ENCODE data around the gene PLA2G4E.

The PLA2G4E gene

DNA sequence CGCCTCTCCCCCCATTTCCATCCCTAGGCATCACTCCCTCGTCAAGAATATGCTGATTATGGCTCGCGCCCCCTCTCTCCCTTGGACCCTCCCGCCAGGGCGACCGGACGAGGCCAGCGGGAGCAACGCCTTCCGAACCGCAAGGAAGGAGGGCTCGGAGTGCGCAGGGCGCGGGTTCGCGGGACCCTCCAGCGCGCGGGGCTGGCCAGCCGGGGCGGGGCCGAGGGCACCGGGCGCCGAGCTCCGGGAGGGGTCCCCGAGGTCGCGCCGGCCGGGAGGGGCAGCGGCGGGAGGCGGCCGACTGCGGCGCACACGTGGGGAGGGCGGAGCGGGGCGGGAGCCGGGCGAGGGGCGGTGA lies 49.0 kb downstream of the PLA2G4E start:
- ChIA-PET CTCF (interaction anchor here (1.2 to 1.4 kb wide), 3 partner anchors 10 to 163 kb away, joined by 3 to 6 read pairs (median 4); no protein-coding TSS in a partner anchor), POLR2A (interaction anchor here (0.6 to 1.6 kb wide), 15 partner anchors 10 to 184 kb away, joined by 3 to 18 read pairs (median 3); partner anchors contain the start of gene PLA2G4F)
- peak; percentile 14 for DNase-seq (ENCODE audit: extremely low spot score)
- TF ChIP-seq FOXK2 (IDR thresholded peaks at IDR 0.05) (no peak), BHLHE40 (IDR thresholded peaks at IDR 0.05; ENCODE audit: borderline replicate concordance) (no peak), ARNT (IDR thresholded peaks at IDR 0.05) (no peak), FOXA1 (IDR thresholded peaks at IDR 0.05) (no peak)
- TF ChIP-seq, protein P1, sequence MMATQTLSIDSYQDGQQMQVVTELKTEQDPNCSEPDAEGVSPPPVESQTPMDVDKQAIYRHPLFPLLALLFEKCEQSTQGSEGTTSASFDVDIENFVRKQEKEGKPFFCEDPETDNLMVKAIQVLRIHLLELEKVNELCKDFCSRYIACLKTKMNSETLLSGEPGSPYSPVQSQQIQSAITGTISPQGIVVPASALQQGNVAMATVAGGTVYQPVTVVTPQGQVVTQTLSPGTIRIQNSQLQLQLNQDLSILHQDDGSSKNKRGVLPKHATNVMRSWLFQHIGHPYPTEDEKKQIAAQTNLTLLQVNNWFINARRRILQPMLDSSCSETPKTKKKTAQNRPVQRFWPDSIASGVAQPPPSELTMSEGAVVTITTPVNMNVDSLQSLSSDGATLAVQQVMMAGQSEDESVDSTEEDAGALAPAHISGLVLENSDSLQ (IDR thresholded peaks at IDR 0.05), result no peak

DNA sequence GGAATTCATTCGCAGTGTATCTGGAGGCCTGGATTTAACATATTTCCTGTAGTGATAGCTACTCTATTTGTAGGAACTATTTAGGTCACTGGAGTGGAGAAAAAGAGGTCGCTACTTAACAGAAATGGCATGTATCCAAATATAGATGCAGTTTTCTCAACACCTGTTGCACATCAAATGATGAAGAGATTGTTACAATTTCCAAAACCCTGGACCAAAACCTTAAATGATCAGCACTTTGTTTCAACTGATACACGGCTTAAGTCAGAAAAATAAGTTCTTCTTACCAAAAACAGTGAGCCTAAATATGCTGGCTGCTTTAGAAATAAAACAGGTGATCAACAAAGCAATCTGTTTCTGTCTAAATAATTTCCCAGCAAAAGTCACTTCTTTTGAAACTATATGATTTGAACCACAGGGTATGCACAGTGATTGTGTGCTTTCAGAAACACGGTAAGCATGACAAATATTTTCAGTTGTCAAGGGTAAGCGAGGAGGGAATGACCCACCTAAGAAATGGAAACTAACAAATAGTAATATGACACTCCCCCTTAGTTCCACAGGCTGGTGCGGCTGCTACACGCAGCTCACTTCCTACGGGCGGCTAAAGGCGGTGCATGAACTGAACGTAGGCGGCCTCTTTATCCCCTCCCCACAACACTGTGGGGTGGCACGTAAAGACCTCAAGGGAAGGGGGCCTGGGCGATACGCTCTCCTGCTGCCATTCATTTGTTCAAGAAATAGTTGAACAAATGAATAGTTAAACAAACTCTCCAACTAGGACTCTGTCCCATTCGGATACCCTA lies 49.5 kb downstream of the PLA2G4E start:
- CTCF ChIA-PET, result interaction anchor here (1.2 kb wide), 2 partner anchors 10 to 163 kb away, joined by 3 to 6 read pairs; no protein-coding TSS in a partner anchor

DNA sequence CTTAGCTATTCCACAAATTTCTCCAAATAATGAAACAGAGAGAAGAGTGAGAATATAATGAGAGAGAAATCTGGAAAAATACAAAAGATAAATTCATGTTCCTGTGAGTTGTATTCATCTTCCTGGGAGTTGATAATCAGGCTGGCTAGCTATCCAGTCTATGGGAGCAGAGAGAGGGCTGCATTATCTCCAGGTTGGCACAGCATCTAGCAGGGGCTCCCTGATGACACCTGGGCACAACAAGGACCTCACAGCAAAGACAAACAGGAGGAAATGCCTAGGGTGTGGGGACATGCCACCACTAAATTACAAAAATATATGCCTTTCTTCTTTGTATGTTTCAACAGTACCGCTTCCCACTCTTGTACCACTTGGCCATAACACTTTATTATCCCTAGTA lies 50.4 kb downstream of the PLA2G4E start:
- ChIA-PET CTCF (no interaction called here), POLR2A (interaction anchor here (1.4 kb wide), 1 partner anchor 9 kb away, joined by 3 read pairs; no protein-coding TSS in a partner anchor)
- no peak for DNase-seq (ENCODE audit: extremely low spot score)
- no peak for TF ChIP-seq FOXM1 (IDR thresholded peaks at IDR 0.05; ENCODE audit: borderline replicate concordance)
- no peak for TF ChIP-seq TARDBP (IDR thresholded peaks at IDR 0.05)
- TF ChIP-seq HDGF (IDR thresholded peaks at IDR 0.05; ENCODE audit: borderline replicate concordance), result no peak
- no peak for TF ChIP-seq ARNT (IDR thresholded peaks at IDR 0.05)
- no peak for TF ChIP-seq ZNF384 (IDR thresholded peaks at IDR 0.05)
- no peak for TF ChIP-seq SP1 (IDR thresholded peaks at IDR 0.05)

More for the DNA sequence above, 49.5 kb downstream of the PLA2G4E start:
- DNase-seq (ENCODE audit: extremely low spot score), result peak; percentile 48
- no peak for TF ChIP-seq FOXK2 (IDR thresholded peaks at IDR 0.05)
- TF ChIP-seq CTBP1 (IDR thresholded peaks at IDR 0.05; ENCODE audit: borderline replicate concordance), result no peak
- no peak for TF ChIP-seq L3MBTL2 (conservative IDR thresholded peaks at IDR 0.05)
- TF ChIP-seq BHLHE40 (IDR thresholded peaks at IDR 0.05; ENCODE audit: borderline replicate concordance), result no peak
- POLR2A ChIA-PET, result interaction anchor here (0.5 to 1.5 kb wide), 5 partner anchors 9 to 150 kb away, joined by 3 to 7 read pairs (median 3); no protein-coding TSS in a partner anchor

DNA sequence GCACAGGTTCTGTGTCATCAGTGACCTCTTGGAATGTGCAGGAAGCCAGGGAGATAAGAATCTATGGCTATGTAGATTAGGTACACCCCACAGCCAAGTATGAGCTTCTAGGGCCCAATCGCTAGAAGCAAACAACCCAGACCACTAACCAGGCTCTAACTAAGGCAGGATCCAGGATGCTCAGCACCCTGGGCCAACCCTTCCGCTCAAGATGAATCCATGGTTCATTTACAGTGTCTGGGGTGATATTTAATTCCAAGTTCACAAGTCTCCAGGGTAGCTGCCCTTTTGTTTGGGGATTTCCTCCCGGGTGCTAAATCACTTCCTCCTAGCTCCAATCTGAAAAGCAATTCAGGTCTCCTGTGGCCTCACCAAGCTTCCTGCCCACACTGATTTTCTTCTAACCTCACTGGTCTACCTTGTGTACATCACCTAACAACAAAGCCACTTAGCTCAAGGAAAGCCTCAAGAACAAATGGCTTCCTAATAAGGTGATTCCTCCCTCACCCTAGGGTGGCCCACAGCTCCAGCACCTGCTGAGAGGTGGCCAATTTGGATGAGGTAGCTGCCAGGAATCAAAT lies 50.9 kb downstream of the PLA2G4E start:
- DNase-seq (ENCODE audit: extremely low spot score), result no peak
- ChIA-PET POLR2A (interaction anchor here (1.4 kb wide), 1 partner anchor 8 kb away, joined by 3 read pairs; no protein-coding TSS in a partner anchor), CTCF (interaction anchor here (1.0 to 1.3 kb wide), 2 partner anchors 168 to 197 kb away, joined by 3 read pairs; no protein-coding TSS in a partner anchor)
- TF ChIP-seq HDGF (IDR thresholded peaks at IDR 0.05; ENCODE audit: borderline replicate concordance) (no peak), ELF4 (IDR thresholded peaks at IDR 0.05) (no peak), ARNT (IDR thresholded peaks at IDR 0.05) (no peak), SUZ12 (IDR thresholded peaks at IDR 0.05) (no peak), SP1 (IDR thresholded peaks at IDR 0.05) (no peak)

DNA sequence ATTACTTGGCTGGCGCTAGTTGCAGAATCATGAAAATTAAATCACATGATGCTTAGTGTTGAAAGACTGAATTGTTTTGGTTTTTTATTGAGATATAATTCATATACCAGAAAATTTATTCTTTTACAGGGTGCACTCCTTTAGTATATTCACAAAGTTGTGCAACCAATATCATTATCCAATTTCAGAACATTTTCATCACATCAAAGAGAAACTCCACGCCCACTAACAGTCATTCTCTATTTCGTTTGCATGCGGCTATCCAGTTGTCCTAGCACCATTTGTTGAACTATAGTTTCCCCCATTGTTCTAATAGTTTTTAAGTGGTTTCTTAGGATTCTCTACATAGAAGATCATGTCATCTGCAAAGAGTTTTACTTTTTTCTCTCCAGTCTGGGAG lies 52.1 kb downstream of the PLA2G4E start:
- CTCF ChIA-PET, result no interaction called here
- POLR2A ChIA-PET, result no interaction called here
- TF ChIP-seq L3MBTL2 (conservative IDR thresholded peaks at IDR 0.05) (no peak), ZNF384 (IDR thresholded peaks at IDR 0.05) (no peak), SUZ12 (IDR thresholded peaks at IDR 0.05) (no peak), BHLHE40 (IDR thresholded peaks at IDR 0.05; ENCODE audit: borderline replicate concordance) (no peak), NFRKB (IDR thresholded peaks at IDR 0.05) (no peak), CTBP1 (IDR thresholded peaks at IDR 0.05; ENCODE audit: borderline replicate concordance) (no peak), FOXA1 (IDR thresholded peaks at IDR 0.05) (no peak), ELF4 (IDR thresholded peaks at IDR 0.05) (no peak), TARDBP (IDR thresholded peaks at IDR 0.05) (no peak), LEF1 (IDR thresholded peaks at IDR 0.05; ENCODE audit: borderline replicate concordance) (no peak), SP1 (IDR thresholded peaks at IDR 0.05) (no peak), FOXK2 (IDR thresholded peaks at IDR 0.05) (no peak), ARNT (IDR thresholded peaks at IDR 0.05) (no peak), HDGF (IDR thresholded peaks at IDR 0.05; ENCODE audit: borderline replicate concordance) (no peak), FOXM1 (IDR thresholded peaks at IDR 0.05; ENCODE audit: borderline replicate concordance) (no peak)
- TF ChIP-seq, protein P1 (IDR thresholded peaks at IDR 0.05), result no peak
- DNase-seq (ENCODE audit: extremely low spot score), result no peak

DNA sequence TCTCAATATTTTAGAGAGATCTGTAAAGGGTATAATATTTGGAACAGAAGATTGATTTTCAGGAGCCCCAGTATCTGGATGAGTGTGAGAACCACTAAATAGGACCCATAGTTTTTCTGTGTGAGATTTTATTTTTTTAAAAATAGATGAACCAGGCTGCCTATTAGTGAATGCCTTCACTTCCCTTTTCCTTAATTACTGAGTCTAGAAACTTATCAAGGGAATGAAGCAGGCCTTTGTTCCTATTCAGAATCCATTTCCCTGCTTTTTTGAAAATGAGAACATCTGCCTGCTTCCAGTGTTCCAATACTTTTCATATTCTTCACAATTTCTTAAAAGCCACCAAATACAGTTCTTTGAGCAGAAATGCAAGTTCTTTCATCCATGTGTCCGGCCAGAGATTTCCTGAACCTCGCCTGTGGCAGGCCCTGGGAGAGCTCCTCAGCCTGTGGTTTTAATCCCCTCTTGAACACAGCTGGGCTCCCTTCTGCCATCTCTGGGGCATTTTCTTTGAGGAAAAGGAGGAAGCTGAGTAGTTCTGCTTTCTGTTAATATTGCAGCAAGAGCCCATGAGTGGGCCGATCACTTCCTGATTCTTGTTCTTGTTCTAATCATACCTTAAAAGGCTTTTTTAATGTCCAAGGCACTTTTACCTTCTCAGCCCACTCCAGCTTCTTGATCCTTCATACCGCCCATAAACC lies 53.2 kb downstream of the PLA2G4E start:
- no peak for DNase-seq (ENCODE audit: extremely low spot score)
- TF ChIP-seq CTBP1 (IDR thresholded peaks at IDR 0.05; ENCODE audit: borderline replicate concordance) (no peak), FOXA1 (IDR thresholded peaks at IDR 0.05) (no peak), LEF1 (IDR thresholded peaks at IDR 0.05; ENCODE audit: borderline replicate concordance) (no peak), HDGF (IDR thresholded peaks at IDR 0.05; ENCODE audit: borderline replicate concordance) (no peak), SUZ12 (IDR thresholded peaks at IDR 0.05) (no peak), ARNT (IDR thresholded peaks at IDR 0.05) (no peak), FOXK2 (IDR thresholded peaks at IDR 0.05) (no peak)
- POLR2A ChIA-PET, result no interaction called here
- CTCF ChIA-PET, result no interaction called here
